CD14-positive monocyte (primary cell): Measurements from ENCODE around the gene CFAP90. TPM values are rescaled to one million over a fixed set of nuclear protein-coding genes. Genes with fewer than 3 reads are reported as not detected.

ENCODE experiments used
- DNase-seq, 3 donors: peaks; one replicate each; pipeline ENCODE4 v3.0.0-alpha.2; 2011 to 2022
- H2AFZ ChIP-seq: 2 replicates; pipeline ENCODE4 v1.6.0; 2012; ENCODE audit warnings: mild to moderate bottlenecking, low read depth, low read length, inconsistent platforms; ENCODE audit not compliant: insufficient read depth, poor library complexity, severe bottlenecking
- H3K27ac ChIP-seq, 2 donors: 1 replicate in 1 of 2; 2 replicates in 1 of 2; pipeline ENCODE4 v1.5.1; 2012 to 2013; ENCODE audit warnings: low read length in 2 of 2, control low read depth in 1 of 2, inconsistent platforms in 1 of 2, low read depth in 1 of 2, mild to moderate bottlenecking in 1 of 2
- H3K27me3 ChIP-seq, 2 donors: one replicate each; pipeline versions ENCODE4 v1.6.0 to v1.6.1; 2011 to 2013; ENCODE audit warnings: low read length in 2 of 2; ENCODE audit not compliant: control insufficient read depth in 2 of 2, insufficient read depth in 2 of 2
- H3K36me3 ChIP-seq, 2 donors: replicated peaks in 1 of 2; 1 replicate in 1 of 2; 2 replicates in 1 of 2; pipeline versions ENCODE4 v1.5.1 to v1.6.1; 2012 to 2013; ENCODE audit warnings: low read length in 2 of 2, control low read depth in 1 of 2, inconsistent platforms in 1 of 2, mild to moderate bottlenecking in 1 of 2; ENCODE audit not compliant: insufficient read depth in 2 of 2, control insufficient read depth in 1 of 2
- H3K4me1 ChIP-seq, 2 donors: 1 replicate in 1 of 2; 2 replicates in 1 of 2; pipeline versions ENCODE4 v1.5.1 to v1.6.1; 2012 to 2013; ENCODE audit warnings: low read length in 2 of 2, control low read depth in 1 of 2, inconsistent platforms in 1 of 2, mild to moderate bottlenecking in 1 of 2, moderate library complexity in 1 of 2; ENCODE audit not compliant: insufficient read depth in 2 of 2, control insufficient read depth in 1 of 2
- H3K4me2 ChIP-seq: replicated peaks from 2 replicates; pipeline ENCODE3; 2012; ENCODE audit warnings: low read length, moderate library complexity, mild to moderate bottlenecking; ENCODE audit not compliant: poor library complexity, severe bottlenecking; ENCODE audit errors: extremely low read depth
- H3K4me3 ChIP-seq, 3 experiments: fragments of 200-600 bp in 1 of 3; sonication (generic) in 1 of 3; replicated peaks in 1 of 3; 1 replicate in 2 of 3; 2 replicates in 1 of 3; pipeline ENCODE4 v1.5.1; 2011 to 2013; ENCODE audit warnings: low read length in 3 of 3, mild to moderate bottlenecking in 3 of 3, control low read depth in 2 of 3, low read depth in 2 of 3, inconsistent platforms in 1 of 3, moderate library complexity in 1 of 3
- H3K79me2 ChIP-seq: 2 replicates; pipeline ENCODE4 v1.6.0; 2012; ENCODE audit warnings: mild to moderate bottlenecking, control low read depth, inconsistent platforms, low read length, moderate library complexity; ENCODE audit not compliant: insufficient read depth
- H3K9ac ChIP-seq: 2 replicates; pipeline ENCODE4 v1.6.0; 2017; ENCODE audit warnings: low read length, mild to moderate bottlenecking; ENCODE audit not compliant: insufficient read depth, poor library complexity, severe bottlenecking
- H3K9me3 ChIP-seq, 2 donors: replicated peaks in 1 of 2; 1 replicate in 1 of 2; 2 replicates in 1 of 2; pipeline versions ENCODE4 v1.5.1 to v1.6.1; 2012 to 2013; ENCODE audit warnings: low read length in 2 of 2, control low read depth in 1 of 2; ENCODE audit not compliant: control insufficient read depth in 1 of 2, insufficient read depth in 1 of 2
- H4K20me1 ChIP-seq: 2 replicates; pipeline ENCODE4 v1.6.0; 2012; ENCODE audit warnings: mild to moderate bottlenecking, low read length, control low read depth, moderate library complexity; ENCODE audit not compliant: insufficient read depth
- H3K27ac Mint-ChIP-seq, 7 donors: one replicate each; pipeline ENCODE4 v1.8.0; 2020; ENCODE audit warnings: mild to moderate bottlenecking in 7 of 7, mixed read lengths in 7 of 7, moderate library complexity in 6 of 7, inconsistent platforms in 2 of 7
- H3K27me3 Mint-ChIP-seq, 3 donors: one replicate each; pipeline ENCODE4 v1.8.0; 2021 to 2022; ENCODE audit warnings: low read depth in 3 of 3, mild to moderate bottlenecking in 3 of 3, mixed read lengths in 3 of 3, moderate library complexity in 3 of 3, inconsistent platforms in 1 of 3
- H3K36me3 Mint-ChIP-seq, 2 donors: one replicate each; pipeline ENCODE4 v1.8.0; 2020; ENCODE audit warnings: mixed read lengths in 2 of 2, inconsistent platforms in 1 of 2, mild to moderate bottlenecking in 1 of 2
- H3K4me1 Mint-ChIP-seq: one replicate; pipeline ENCODE4 v1.8.0; 2020; ENCODE audit warnings: mild to moderate bottlenecking, mixed read lengths
- H3K4me3 Mint-ChIP-seq, 2 donors: one replicate each; pipeline ENCODE4 v1.8.0; 2020; ENCODE audit warnings: mild to moderate bottlenecking in 2 of 2, mixed read lengths in 2 of 2, moderate library complexity in 1 of 2
- H3K9me3 Mint-ChIP-seq, 7 donors: one replicate each; pipeline ENCODE4 v1.8.0; 2020 to 2022; ENCODE audit warnings: mixed read lengths in 7 of 7, mild to moderate bottlenecking in 6 of 7, moderate library complexity in 6 of 7, inconsistent platforms in 2 of 7
- WGBS: methylation state at CpG from one replicate; pipeline ENCODE4 v1.1.5; 2013; ENCODE audit warnings: missing lambda C conversion rate; ENCODE audit not compliant: insufficient coverage; 5-methylcytosine and 5-hydroxymethylcytosine counted together
- intact Hi-C, 2 donors: fragments of 100-400 bp; cut with micrococcal nuclease; formaldehyde crosslinking; loops; one replicate each; pipeline versions ENCODE4 v1.15.0 to v1.15.1; 2023
- polyA plus RNA-seq, 3 donors: library from polyadenylated mRNA; depleted of rRNA in 1 of 3; unstranded in 2 of 3; stranded (reverse) in 1 of 3; fragments of 300-500 nt in 2 of 3; fragments of >200 nt in 1 of 3; fragmentation: Illumina TruSeq in 2 of 3; gene quantifications; 1 replicate in 2 of 3; 2 replicates in 1 of 3; pipeline ENCODE4 v1.2.3, GENCODE V29; 2012 to 2021
- TF ChIP-seq, protein P1 (sequence below): fragments of 200-600 bp; IDR thresholded peaks from one replicate; pipeline ENCODE4 v1.8.0; 2022; ENCODE audit warnings: antibody characterized with exemption, mild to moderate bottlenecking

Gene CFAP90
- polyA plus RNA-seq, 3 donors, result not detected

DNA sequence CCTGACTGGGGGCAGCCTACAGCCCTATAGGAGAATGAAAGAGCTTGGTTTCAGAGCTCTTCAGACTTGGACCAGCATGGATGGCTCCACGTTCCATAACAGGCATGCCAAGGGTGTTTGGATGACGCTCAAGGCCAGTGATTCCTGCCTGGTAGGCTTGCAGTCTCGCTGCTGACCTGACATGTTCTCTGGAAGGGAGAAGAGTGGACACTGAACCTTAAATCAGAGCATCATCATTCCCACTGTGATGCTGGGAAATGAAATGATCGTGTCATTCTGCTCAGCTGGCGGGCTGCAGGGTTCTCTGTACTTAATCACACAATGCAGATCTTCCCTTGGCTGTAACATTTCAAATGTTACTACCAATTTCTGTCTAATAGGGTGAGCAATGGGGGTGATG lies 57.0 kb downstream of the CFAP90 start:
- no peak overlapping the region for H2AFZ ChIP-seq
- no peak overlapping the region for H3K4me2 ChIP-seq
- WGBS, result 100% methylated on average over 2 of the region's 5 CpGs
- Mint-ChIP-seq H3K36me3 (no peaks in the 10 kb centered on the region), H3K9me3 (peaks cover 0 to 2% (median 0%) of the 10 kb centered on the region in 7 donors), H3K4me3 (no peak overlapping the region), H3K4me1 (no peaks in the 10 kb centered on the region), H3K27ac (no peak overlapping the region), H3K27me3 (peaks cover 6 to 12% (median 9%) of the 10 kb centered on the region in 3 donors)
- no peak for DNase-seq
- H3K9ac ChIP-seq, result no peak overlapping the region
- H3K27me3 ChIP-seq, result no peaks in the 10 kb centered on the region
- no peak overlapping the region for H3K4me3 ChIP-seq
- no peaks in the 10 kb centered on the region for H3K9me3 ChIP-seq
- no peaks in the 10 kb centered on the region for H3K4me1 ChIP-seq
- no peaks in the 10 kb centered on the region for H3K36me3 ChIP-seq
- intact Hi-C loops, result no loop called here
- no peaks in the 10 kb centered on the region for H4K20me1 ChIP-seq
- TF ChIP-seq, protein P1, sequence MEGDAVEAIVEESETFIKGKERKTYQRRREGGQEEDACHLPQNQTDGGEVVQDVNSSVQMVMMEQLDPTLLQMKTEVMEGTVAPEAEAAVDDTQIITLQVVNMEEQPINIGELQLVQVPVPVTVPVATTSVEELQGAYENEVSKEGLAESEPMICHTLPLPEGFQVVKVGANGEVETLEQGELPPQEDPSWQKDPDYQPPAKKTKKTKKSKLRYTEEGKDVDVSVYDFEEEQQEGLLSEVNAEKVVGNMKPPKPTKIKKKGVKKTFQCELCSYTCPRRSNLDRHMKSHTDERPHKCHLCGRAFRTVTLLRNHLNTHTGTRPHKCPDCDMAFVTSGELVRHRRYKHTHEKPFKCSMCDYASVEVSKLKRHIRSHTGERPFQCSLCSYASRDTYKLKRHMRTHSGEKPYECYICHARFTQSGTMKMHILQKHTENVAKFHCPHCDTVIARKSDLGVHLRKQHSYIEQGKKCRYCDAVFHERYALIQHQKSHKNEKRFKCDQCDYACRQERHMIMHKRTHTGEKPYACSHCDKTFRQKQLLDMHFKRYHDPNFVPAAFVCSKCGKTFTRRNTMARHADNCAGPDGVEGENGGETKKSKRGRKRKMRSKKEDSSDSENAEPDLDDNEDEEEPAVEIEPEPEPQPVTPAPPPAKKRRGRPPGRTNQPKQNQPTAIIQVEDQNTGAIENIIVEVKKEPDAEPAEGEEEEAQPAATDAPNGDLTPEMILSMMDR, result no peak
- no peaks in the 10 kb centered on the region for H3K79me2 ChIP-seq
- H3K27ac ChIP-seq, result no peak overlapping the region

DNA sequence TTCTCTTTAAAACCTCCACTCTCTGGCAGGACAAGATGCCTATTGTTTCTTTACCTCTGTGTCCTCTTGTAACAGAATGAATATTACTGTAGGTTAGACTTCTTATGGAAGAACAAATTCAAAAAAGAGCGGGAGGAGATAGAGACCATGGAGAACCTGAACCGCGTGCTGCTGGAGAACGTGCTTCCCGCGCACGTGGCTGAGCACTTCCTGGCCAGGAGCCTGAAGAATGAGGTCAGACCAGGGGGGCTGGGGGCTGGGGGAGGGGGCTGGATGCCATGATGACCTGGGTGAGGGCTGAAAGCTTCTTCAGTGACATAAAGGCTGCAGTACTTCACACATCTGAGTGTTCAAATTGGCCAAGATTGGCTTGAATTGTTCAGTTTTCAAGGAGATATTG lies 61.4 kb downstream of the CFAP90 start:
- Mint-ChIP-seq H3K36me3 (no peaks in the 10 kb centered on the region), H3K27me3 (peaks cover 9 to 23% (median 10%) of the 10 kb centered on the region in 3 donors), H3K4me1 (no peaks in the 10 kb centered on the region), H3K4me3 (no peak overlapping the region), H3K27ac (no peak overlapping the region), H3K9me3 (peaks cover 0 to 2% (median 0%) of the 10 kb centered on the region in 7 donors)
- Histone ChIP-seq H3K4me1 (no peaks in the 10 kb centered on the region), H4K20me1 (no peaks in the 10 kb centered on the region), H3K36me3 (no peaks in the 10 kb centered on the region), H3K9me3 (no peaks in the 10 kb centered on the region), H3K27me3 (peaks cover 4 to 7% of the 10 kb centered on the region in 2 donors), H2AFZ (no peak overlapping the region), H3K9ac (no peak overlapping the region), H3K4me3 (no peak overlapping the region), H3K79me2 (no peaks in the 10 kb centered on the region), H3K27ac (no peak overlapping the region), H3K4me2 (no peak overlapping the region)
- TF ChIP-seq, protein P1, result no peak
- DNase-seq, result no peak
- WGBS, result no CpG with 5 or more reads among the region's 7 CpGs
- intact Hi-C loops, result no loop called here
